HG02759 (cell line): ENCODE results near the gene SPNS3.

Source experiments
- ATAC-seq: cut with Tn5 transposase; IDR thresholded peaks from one replicate; pipeline ENCODE4 v1.9.1; 2021; ENCODE audit warnings: mild to moderate bottlenecking, moderate library complexity; ENCODE audit not compliant: unreplicated experiment

The SPNS3 gene

GRCh38 chr17:4426499-4427208 is 7.1 kb upstream of the SPNS3 start:
- ATAC-seq = no peak

- ATAC-seq = no peak
Measured at GRCh38 chr17:4427505-4427904, 6.2 kb upstream of the SPNS3 start.

DNA sequence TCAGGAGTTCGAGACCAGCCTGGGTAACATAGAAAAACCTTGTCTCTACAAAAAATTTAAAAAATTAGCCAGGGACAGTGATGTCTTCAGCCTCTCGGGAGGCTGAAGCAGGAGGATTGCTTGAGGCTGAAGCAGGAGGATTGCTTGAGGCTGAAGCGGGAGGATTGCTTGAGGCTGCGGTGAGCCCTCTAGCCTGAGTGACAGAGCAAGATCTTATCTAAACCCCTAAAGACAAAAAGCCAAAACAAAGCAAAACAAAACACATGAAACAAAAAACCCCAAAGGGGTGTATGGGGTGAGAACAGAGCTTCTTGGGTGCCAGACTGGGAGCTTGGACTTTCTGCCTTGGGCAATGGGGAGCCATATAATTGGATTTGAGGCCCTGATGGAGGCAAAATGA is 2.6 kb downstream of the SPNS3 start:
- no peak for ATAC-seq

DNA sequence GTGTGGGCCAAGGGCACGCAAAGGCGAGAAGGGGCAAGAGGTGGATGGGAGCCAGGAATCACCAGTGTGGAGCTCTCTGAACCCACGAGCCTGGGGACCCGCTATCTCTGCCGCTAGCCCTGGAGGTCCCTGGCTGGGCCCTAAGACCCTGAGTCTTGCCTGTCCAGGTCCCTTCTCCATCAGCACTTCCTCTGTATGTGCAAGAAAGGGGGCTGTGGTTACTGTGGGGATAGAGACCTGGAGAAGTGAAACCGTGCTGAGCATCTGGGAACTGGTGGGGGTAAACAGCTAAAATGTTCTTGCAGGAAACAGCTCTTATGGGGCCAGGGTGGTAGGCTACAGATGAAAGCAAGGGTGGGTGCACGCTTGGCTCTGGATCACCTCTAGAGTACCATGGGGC is 3.1 kb downstream of the SPNS3 start:
- no peak for ATAC-seq

DNA sequence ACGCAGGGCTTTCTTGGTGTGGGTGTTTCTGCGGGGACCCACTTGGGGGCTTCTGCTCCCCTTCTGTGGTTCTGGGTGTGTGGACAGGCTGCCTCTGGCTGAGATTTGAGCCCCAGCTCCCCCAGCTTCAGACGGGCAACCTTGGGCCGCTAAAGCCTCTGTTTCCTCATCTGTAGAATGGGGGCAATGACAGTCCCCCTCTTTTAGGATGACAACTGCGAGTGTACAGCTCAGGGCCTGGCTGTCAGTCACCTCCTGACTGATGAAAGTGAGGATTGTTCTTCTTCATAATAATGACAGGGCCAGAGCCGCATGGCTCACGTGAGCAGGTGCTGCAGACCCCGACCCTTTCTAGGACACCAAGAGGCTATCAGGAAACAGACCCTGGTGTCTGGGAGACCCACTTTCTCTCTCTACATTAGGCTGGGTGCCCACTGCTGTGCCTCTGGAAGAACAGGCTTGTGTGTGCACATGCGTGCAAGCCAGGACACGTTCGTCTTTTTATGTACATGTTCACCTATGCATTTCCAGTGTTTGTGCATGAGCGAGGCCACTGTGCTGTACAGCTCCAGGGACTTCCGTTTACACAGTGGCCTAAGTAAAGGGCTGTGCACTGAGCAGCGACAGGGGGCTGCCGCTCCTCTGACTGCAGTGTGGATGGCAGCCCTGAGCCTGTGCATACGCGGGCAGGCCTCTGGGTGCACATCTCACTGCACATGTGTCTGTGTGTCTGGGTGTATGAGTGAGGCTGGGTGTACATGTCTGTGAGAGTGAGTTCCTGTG is 4.6 kb downstream of the SPNS3 start:
- ATAC-seq = no peak

DNA sequence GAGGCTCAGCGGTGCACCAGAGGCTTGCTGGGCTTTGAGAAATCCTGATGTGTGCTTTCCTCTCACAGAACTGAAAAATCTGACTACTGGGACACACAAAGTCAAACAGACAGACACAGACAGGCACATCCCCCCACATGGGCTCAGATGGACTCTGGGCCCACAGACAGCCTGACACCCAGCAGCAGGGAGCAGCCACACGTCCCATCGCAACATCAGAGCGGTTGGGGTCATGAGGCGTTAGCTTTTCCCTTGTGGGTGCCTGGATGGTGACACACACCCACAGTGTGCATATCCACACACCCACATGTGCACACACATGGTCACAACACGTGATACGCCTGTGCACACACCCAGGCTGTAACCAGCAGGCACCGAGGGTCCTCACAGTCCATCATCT is 6.3 kb downstream of the SPNS3 start:
- ATAC-seq = no peak

DNA sequence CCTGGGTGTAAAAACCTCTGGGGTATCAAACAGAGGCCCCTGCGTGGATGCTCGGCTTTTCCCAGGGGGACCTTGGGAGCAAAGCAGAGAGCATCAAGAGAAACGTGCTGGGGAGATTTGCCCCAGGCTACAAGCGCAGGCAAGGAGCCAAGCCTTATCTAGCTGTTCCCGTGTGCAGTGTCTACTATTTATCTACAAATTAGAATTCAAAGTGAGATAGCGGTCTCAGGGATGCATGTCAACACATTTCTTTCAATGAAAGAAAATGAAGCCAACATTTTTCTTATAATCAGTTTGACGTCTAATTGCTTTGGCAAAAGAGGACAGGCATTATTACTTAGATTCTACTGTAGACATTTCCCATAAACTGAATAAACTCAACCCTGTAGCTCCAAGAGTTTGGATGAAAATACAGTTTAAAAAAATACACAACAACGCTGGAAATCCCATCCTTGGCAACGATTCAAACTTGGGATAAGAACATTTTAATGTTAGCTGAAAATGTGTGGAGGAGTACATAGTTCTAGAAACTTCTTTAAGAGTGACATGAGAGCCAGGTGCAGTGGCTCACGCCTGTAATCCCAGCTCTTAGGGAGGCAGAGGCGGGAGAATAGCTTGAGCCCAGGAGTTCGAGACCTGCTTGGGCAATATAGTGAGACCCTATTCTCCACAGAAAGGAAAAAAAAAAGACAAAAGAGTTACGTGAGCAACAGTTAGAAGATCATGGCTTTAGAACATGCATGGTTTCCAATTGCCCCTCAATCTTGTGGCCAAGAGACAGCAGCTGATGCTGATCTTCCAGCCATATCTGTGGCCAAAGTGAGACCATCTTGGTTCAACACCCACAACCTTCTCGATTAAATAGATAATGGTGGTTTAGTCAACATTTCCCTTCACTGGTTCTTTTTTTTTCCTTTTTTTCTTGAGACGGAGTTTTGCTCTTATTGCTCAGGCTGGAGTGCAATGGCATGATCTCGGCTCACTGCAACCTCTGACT is 7.2 kb downstream of the SPNS3 start:
- ATAC-seq = no peak

GRCh38 chr17:4442582-4442981 is 8.8 kb downstream of the SPNS3 start:
- ATAC-seq = no peak

DNA sequence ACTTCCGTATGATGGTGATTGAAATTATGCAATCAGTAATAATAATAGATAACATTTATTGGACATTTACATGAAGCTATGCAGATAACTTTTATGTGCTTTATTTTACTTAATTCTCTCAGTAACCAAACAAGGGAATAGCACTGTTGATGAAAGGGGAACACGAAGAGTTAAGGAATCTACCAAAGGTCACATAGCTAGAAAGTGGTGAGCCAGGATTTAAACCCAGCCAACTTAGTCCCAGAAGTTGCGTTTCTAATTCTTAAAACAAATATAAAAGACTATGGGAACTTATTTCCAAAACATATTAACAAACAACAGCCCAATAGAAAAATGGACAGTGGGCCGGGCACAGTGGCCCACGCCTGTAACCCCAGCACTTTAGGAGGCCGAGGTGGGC is 9.7 kb downstream of the SPNS3 start:
- ATAC-seq = no peak

- ATAC-seq = no peak
Measured at GRCh38 chr17:4444782-4445473, 11.2 kb downstream of the SPNS3 start.

DNA sequence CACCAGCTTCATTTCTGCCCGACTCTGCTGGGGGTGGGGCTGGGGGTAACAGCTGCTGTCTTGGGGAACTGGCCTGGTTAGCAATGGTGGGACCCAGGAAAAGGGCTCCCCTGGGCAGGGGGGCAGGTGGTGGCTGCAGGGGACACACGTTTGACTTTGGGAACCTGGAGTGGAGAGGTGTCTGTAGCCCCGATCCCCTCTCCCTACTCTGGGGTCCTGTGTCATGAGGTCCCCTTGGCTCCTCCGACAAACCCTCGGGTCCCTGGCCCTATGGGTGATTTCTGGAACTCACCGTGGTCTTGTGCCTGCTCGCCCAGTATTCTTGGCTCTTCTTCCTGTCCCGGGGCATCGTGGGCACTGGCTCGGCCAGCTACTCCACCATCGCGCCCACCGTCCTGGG is 12.0 kb downstream of the SPNS3 start:
- ATAC-seq = no peak

DNA sequence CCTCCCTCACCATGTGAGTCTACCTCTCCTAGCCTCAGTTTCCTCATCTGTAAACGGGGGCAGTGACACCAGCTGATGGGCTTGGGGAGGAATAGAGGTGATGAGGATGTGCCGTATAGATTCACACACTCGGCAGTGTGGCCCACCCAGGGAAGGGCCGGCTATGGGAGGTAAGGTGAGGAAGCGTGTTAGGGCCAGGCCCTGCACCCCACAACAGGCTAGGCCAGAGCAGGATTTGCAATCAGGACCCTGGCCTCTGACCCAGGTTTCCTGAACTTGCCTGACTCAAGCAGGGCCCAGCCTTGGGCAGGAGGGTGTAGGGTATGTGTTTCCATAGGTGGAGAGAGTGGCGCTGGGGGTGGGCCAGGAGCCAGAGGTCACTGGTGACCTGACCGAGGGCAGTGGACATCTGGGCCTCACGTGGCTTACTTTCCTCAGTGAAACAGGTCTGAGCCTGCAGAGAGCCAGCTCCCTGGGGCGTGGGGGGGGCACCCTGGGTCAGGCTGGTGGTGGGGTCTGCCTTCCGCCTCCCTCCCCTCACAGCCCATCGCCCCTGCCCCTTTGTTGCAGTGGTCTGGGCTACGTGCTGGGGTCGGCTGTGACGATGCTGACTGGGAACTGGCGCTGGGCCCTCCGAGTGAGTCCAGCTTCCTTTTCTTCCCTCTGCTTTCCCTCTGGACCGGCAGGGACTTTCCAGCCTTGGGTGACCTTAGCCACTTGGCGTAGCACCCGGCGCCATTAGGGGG is 12.8 kb downstream of the SPNS3 start:
- no peak for ATAC-seq

DNA sequence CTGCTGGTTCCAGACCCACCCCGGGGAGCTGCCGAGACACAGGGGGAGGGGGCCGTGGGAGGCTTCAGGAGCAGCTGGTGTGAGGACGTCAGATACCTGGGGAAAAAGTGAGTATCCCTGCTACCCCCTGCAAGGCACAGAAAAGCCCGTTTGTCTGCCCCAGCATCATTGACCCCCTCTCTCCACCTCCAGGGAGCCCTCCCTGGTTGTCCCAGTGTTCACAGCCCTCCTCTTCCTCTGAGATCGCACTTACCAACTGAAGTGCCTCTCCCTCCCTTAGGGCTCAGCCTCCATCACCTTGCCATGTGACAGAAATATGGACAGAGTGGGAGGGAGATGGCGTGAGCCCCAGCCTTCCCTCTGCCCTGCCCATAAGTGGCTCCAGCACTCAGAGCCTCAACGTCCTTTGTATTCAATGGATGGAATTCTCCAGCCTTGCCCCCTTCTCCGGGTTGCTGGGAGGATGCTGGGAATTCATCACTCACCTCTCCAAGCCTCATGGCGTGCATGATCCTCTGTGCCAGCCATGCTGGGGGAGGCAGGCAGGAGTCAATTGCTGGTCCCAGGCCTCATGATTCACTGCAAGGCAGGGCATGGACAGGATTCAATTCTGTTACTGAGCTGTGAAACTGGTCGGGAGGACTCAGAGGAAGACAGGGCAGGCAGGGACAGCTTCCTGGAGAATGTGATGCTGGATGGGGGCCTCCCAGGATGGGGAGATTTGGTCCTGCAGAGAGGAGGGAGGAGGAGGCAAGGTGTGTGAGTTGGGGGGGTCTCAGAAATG is 14.6 kb downstream of the SPNS3 start:
- no peak for ATAC-seq

DNA sequence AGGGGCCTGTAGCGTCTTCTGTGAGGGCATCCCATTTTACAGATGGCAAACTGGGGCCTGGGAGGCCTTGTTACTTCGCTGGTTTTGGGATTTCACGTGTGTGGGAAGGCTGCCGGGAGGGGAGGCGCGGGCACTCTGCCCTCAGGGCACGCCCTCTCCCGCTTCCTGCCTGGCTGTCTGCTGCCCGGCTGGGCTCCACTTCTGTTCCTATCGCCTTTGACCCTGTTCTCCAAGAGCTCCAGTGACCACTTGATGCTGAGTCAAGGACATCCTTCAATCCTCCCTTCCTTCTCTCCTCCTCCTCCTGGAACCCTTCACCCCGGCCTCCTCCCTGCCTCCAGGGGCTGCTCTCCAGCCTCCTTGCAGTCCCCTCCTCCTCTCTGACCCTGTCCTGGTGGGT is 16.0 kb downstream of the SPNS3 start:
- ATAC-seq = no peak

DNA sequence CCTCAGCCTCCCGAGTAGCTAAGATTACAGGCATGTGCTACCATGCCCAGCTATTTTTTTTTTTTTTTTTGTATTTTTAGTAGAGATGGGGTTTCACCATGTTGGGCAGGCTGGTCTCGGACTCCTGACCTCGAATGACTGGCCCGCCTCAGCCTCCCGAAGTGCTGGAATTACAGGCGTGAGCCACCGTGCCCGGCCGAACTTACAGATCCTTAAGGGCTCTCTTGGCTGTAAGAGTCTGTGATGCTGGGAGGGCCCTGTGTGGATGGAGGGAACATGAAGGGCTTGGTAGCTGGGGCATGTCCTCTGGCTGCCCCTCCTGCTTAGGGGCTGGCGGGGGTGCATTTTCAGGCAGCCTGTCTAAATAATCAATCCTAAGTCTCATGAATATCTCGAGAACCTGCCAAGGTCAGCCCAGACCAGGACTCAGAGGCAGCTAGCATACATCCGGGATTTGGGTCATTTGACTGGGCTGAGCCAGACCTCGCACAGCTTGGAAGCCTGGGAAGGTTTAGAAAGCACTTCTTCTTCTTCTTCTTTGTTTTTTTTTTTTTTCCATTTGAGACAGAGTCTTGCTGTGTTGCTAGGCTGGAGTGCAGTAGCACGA is 17.1 kb downstream of the SPNS3 start:
- ATAC-seq = no peak

- ATAC-seq = no peak
Measured at GRCh38 chr17:4453812-4454591, 20.3 kb downstream of the SPNS3 start.

GRCh38 chr17:4460661-4461060 is 26.9 kb downstream of the SPNS3 start:
- ATAC-seq = no peak

DNA sequence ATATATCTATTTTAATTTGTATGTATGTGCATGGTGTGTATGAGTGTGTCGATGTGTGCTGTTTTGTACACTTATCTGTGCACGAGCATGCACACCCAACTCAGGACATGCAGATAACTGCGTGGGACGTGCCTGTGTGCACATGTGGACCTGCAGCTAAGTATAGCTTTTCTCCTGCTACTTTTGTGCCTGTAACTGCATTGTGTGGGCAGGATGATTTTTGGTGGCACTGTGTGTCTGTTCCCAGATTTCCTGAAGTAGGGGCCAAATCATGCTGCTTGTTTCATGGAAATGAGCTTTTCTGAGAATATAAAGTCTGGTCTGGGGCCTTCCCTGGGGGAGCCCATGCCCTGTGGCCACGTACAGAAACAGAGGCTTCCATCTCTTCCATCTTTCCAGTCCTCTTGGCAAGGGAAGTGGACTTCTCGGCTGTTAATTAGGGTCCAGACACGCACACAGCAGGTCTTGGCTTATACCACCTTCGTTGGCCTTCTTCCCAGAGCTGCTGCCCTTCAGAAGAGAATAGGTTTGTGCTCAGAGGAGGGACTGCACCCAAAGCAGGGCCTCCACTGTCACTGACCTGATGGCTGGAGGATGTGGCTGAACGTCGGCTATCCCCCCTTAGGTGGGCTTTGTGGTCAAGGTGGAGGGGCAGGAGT is 30.2 kb downstream of the SPNS3 start:
- ATAC-seq = no peak
